Endothelial cell of umbilical vein (primary cell): ENCODE results near the gene OPRM1. TPM values are rescaled to one million over a fixed set of nuclear protein-coding genes. Genes with fewer than 3 reads are reported as not detected.

Experiments used
- BruUV-seq: library from RNA; stranded (reverse); fragments of 400-500 nt; replicated peaks from 2 replicates; lab custom pipeline; 2021; lab: Mats Ljungman, UMichigan
- CTCF ChIA-PET: fragments of 300-600, 350-600 bp; sonication (Branson Sonifier 250); formaldehyde crosslinking; loops from one replicate; lab custom pipeline; 2021; ENCODE audit warnings: antibody characterized with exemption, inconsistent platforms; lab: Charles Lee
- POLR2A ChIA-PET: fragments of 300-600, 350-600 bp; sonication (Branson Sonifier 250); formaldehyde crosslinking; loops from one replicate; lab custom pipeline; 2021; ENCODE audit warnings: antibody characterized with exemption, inconsistent platforms; lab: Charles Lee
- DNase-seq: peaks from one replicate; pipeline ENCODE4 v3.0.0-alpha.2; 2011; ENCODE audit warnings: low read depth, low spot score
- FAIRE-seq: peaks from 2 replicates; lab custom pipeline; 2011; peaks lifted over from hg19 to GRCh38; lab: Jason Lieb, UNC
- H2AFZ ChIP-seq: 2 replicates; pipeline ENCODE4 v1.6.0; 2012; ENCODE audit warnings: low read depth, low read length, control low read depth, inconsistent platforms
- H3K27ac ChIP-seq: 2 replicates; pipeline ENCODE4 v1.5.1; 2011; ENCODE audit warnings: low read depth, mild to moderate bottlenecking, control low read depth, low read length, moderate library complexity; ENCODE audit not compliant: insufficient read depth
- H3K27me3 ChIP-seq, 2 experiments: 2 replicates each; pipeline versions ENCODE4 v1.6.0 to v1.6.1; 2011; ENCODE audit warnings: low read length in 2 of 2, mixed read lengths in 1 of 2; ENCODE audit not compliant: control insufficient read depth in 2 of 2, insufficient read depth in 2 of 2
- H3K36me3 ChIP-seq, 2 experiments: 2 replicates in 1 of 2; 3 replicates in 1 of 2; pipeline ENCODE4 v1.5.1; 2011; ENCODE audit warnings: low read length in 2 of 2, mild to moderate bottlenecking in 1 of 2, moderate library complexity in 1 of 2; ENCODE audit not compliant: control insufficient read depth in 2 of 2, insufficient read depth in 2 of 2; ENCODE audit errors: extremely low read depth in 1 of 2
- H3K4me1 ChIP-seq: 3 replicates; pipeline ENCODE4 v1.5.1; 2011; ENCODE audit warnings: mild to moderate bottlenecking, low read length; ENCODE audit not compliant: control insufficient read depth, insufficient read depth; ENCODE audit errors: extremely low read depth
- H3K4me2 ChIP-seq: 2 replicates; pipeline ENCODE4 v1.6.1; 2011; ENCODE audit warnings: low read length, control low read depth, mixed read lengths; ENCODE audit not compliant: insufficient read depth
- H3K4me3 ChIP-seq, 3 experiments: fragments of 200-600 bp in 1 of 3; sonication (generic), shearing (Covaris generic) in 1 of 3; replicated peaks in 1 of 3; 2 replicates each; pipeline ENCODE4 v1.5.1; 2011 to 2016; ENCODE audit warnings: control low read depth in 3 of 3, low read length in 3 of 3, mild to moderate bottlenecking in 2 of 3, inconsistent platforms in 1 of 3, low read depth in 1 of 3, moderate library complexity in 1 of 3; ENCODE audit not compliant: insufficient read depth in 1 of 3
- H3K79me2 ChIP-seq: 2 replicates; pipeline ENCODE4 v1.6.0; 2012; ENCODE audit warnings: low read length, inconsistent platforms; ENCODE audit not compliant: control insufficient read depth, insufficient read depth
- H3K9ac ChIP-seq: replicated peaks from 2 replicates; pipeline ENCODE3; 2011; ENCODE audit warnings: low read length, control low read depth; ENCODE audit not compliant: insufficient read depth; ENCODE audit errors: extremely low read depth
- H3K9me1 ChIP-seq: replicated peaks from 3 replicates; pipeline ENCODE4 v1.6.0; 2011; ENCODE audit warnings: mild to moderate bottlenecking, low read length; ENCODE audit not compliant: control insufficient read depth, insufficient read depth; ENCODE audit errors: extremely low read depth
- H3K9me3 ChIP-seq: replicated peaks from 2 replicates; pipeline ENCODE4 v1.5.1; 2012; ENCODE audit warnings: low read length, inconsistent platforms; ENCODE audit not compliant: control insufficient read depth, insufficient read depth
- H4K20me1 ChIP-seq: replicated peaks from 2 replicates; pipeline ENCODE3; 2011; ENCODE audit warnings: mild to moderate bottlenecking, low read length; ENCODE audit not compliant: control insufficient read depth, insufficient read depth; ENCODE audit errors: extremely low read depth
- EZH2 ChIP-seq: IDR thresholded peaks from 2 replicates; pipeline ENCODE4 v1.6.1; 2012; ENCODE audit warnings: borderline replicate concordance, low read depth, mild to moderate bottlenecking, moderate library complexity, low read length, inconsistent platforms; ENCODE audit not compliant: severe bottlenecking
- FOS ChIP-seq: IDR thresholded peaks from 2 replicates; pipeline ENCODE4 v1.6.1; 2011; ENCODE audit warnings: mild to moderate bottlenecking, low read length, moderate library complexity, borderline replicate concordance; ENCODE audit not compliant: insufficient read depth
- GATA2 ChIP-seq: IDR thresholded peaks from 2 replicates; pipeline ENCODE4 v1.7.0; 2011; ENCODE audit warnings: low read depth, mild to moderate bottlenecking, moderate library complexity, mixed read lengths, low read length; ENCODE audit not compliant: insufficient read length, insufficient read depth
- JUN ChIP-seq: IDR thresholded peaks from 2 replicates; pipeline ENCODE4 v1.6.1; 2011; ENCODE audit warnings: borderline replicate concordance, low read depth; ENCODE audit not compliant: insufficient read length, insufficient read depth
- MYC ChIP-seq: IDR thresholded peaks from one replicate; pipeline ENCODE4 v1.6.1; 2011; ENCODE audit warnings: mild to moderate bottlenecking, low read depth, low read length
- POLR2A ChIP-seq: IDR thresholded peaks from 2 replicates; pipeline ENCODE4 v1.6.1; 2012; ENCODE audit warnings: low read depth, mild to moderate bottlenecking, control low read depth, low read length
- POLR2AphosphoS5 ChIP-seq: IDR thresholded peaks from 2 replicates; pipeline ENCODE4 v1.6.1; 2012; ENCODE audit warnings: low read depth, mild to moderate bottlenecking, control low read depth, low read length, moderate library complexity; ENCODE audit not compliant: insufficient read depth
- dilution Hi-C: fragments of 300-500 bp; cut with MboI; formaldehyde crosslinking; loops from one replicate; pipeline ENCODE4 v1.15.0; 2019; ENCODE audit warnings: low sequenced_read_pairs; ENCODE audit not compliant: extremely low pct_ligation_motif_present
- intact Hi-C: fragments of 100-400 bp; cut with micrococcal nuclease; formaldehyde crosslinking; loops from one replicate; pipeline ENCODE4 v1.10.0; 2022
- polyA plus RNA-seq, 4 experiments: library from polyadenylated mRNA; depleted of rRNA in 3 of 4; stranded (reverse) in 3 of 4; unstranded in 1 of 4; fragments of >200 nt; gene quantifications; 2 replicates each; pipeline versions ENCODE4 v1.2.1 to v1.2.3, GENCODE V29; 2011 to 2012; ENCODE audit warnings: missing spikeins in 1 of 4
- total RNA-seq: library from RNA; stranded (reverse); gene quantifications from 2 replicates; pipeline ENCODE4 v1.2.3, GENCODE V29; 2021
- TF ChIP-seq, protein P1 (sequence below), 2 donors: IDR thresholded peaks; 1 replicate in 1 of 2; 2 replicates in 1 of 2; pipeline ENCODE4 v1.5.1; 2011; ENCODE audit warnings: low read length in 2 of 2, mild to moderate bottlenecking in 2 of 2, moderate library complexity in 2 of 2, control low read depth in 1 of 2, inconsistent platforms in 1 of 2, low read depth in 1 of 2; ENCODE audit not compliant: insufficient read depth in 1 of 2; ENCODE audit errors: extremely low read depth in 1 of 2
- TF ChIP-seq, protein P2 (sequence below): IDR thresholded peaks from 2 replicates; pipeline ENCODE4 v1.6.1; 2011; ENCODE audit not compliant: insufficient read depth, insufficient read length

OPRM1 gene
- total and polyA plus RNA-seq, 2 donors (not counting 3 experiments of a cell fraction or from before 2014, with no cell fraction given), result not detected

DNA sequence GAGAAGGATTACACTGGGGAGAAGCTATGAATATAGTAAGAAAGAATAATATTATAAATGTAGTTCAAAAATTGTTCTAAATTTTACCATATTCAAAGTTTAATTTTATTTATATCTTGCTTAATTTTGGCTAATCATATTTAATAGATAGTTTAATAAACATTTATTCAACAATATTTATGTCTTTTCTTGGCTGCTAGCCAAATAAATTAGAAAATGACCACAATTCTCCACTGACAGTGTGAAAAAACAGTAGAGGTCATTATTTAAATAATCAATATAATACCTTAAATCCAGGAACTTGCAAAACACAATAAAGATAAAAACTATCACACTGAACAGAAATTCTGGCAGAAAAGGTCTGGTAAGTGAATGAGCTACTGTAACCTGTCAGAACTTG is 171.6 kb downstream of the OPRM1 start:
- ChIA-PET CTCF (interaction anchor here (0.6 to 1.5 kb wide), 2 partner anchors 14 to 22 kb away, joined by 3 read pairs; no protein-coding TSS in a partner anchor), POLR2A (no interaction called here)
- Histone ChIP-seq H3K36me3 (no peaks in the 10 kb centered on the region), H3K9ac (no peak overlapping the region), H3K4me3 (no peak overlapping the region), H3K9me3 (no peaks in the 10 kb centered on the region), H3K79me2 (no peaks in the 10 kb centered on the region), H3K4me2 (no peak overlapping the region), H3K27ac (no peak overlapping the region), H2AFZ (no peak overlapping the region), H3K9me1 (no peaks in the 10 kb centered on the region), H3K4me1 (no peaks in the 10 kb centered on the region), H3K27me3 (no peaks in the 10 kb centered on the region), H4K20me1 (no peaks in the 10 kb centered on the region)
- intact Hi-C loops, result no loop called here
- FAIRE-seq, result no peak
- no peak for TF ChIP-seq POLR2AphosphoS5
- TF ChIP-seq, protein P1, sequence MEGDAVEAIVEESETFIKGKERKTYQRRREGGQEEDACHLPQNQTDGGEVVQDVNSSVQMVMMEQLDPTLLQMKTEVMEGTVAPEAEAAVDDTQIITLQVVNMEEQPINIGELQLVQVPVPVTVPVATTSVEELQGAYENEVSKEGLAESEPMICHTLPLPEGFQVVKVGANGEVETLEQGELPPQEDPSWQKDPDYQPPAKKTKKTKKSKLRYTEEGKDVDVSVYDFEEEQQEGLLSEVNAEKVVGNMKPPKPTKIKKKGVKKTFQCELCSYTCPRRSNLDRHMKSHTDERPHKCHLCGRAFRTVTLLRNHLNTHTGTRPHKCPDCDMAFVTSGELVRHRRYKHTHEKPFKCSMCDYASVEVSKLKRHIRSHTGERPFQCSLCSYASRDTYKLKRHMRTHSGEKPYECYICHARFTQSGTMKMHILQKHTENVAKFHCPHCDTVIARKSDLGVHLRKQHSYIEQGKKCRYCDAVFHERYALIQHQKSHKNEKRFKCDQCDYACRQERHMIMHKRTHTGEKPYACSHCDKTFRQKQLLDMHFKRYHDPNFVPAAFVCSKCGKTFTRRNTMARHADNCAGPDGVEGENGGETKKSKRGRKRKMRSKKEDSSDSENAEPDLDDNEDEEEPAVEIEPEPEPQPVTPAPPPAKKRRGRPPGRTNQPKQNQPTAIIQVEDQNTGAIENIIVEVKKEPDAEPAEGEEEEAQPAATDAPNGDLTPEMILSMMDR (IDR thresholded peaks at IDR 0.05; ENCODE audit: extremely low read depth in 1 of 2, insufficient read depth in 1 of 2, low read depth in 1 of 2, low read length in 2 of 2), result no peak
- TF ChIP-seq MYC, result no peak
- no peak for TF ChIP-seq POLR2A
- dilution Hi-C loops, result no loop called here
- DNase-seq, result no peak
- BruUV-seq, result no TSS peak

DNA sequence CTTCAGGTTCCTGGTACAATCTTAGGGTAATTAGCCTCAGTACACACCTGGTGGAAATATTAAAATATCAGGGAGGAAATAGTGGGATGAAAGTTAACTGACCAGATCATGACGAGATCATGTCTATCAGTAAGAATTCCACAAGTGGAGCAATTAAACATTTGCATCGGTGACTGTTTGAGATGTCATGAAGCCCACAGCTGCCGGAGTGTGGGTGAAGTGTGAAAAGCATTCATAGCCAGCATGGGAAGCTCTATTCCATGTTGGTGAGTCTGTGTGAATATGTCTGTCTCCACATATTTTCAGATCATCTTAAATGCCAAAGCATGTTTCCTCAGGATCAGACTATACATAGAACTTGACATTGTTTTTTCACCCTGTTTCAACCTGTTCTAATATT is 174.7 kb downstream of the OPRM1 start:
- Histone ChIP-seq H2AFZ (no peak overlapping the region), H3K4me3 (no peak overlapping the region), H3K9me1 (no peaks in the 10 kb centered on the region), H3K9ac (no peak overlapping the region), H3K9me3 (no peaks in the 10 kb centered on the region), H3K36me3 (no peaks in the 10 kb centered on the region), H4K20me1 (no peaks in the 10 kb centered on the region), H3K27me3 (no peaks in the 10 kb centered on the region), H3K4me2 (no peak overlapping the region), H3K4me1 (no peaks in the 10 kb centered on the region), H3K79me2 (no peaks in the 10 kb centered on the region), H3K27ac (no peak overlapping the region)
- BruUV-seq, result no TSS peak
- no peak for DNase-seq
- ChIA-PET POLR2A (no interaction called here), CTCF (no interaction called here)
- intact Hi-C loops, result no loop called here
- TF ChIP-seq, protein P1 (IDR thresholded peaks at IDR 0.05; ENCODE audit: extremely low read depth in 1 of 2, insufficient read depth in 1 of 2, low read depth in 1 of 2, low read length in 2 of 2), result no peak
- TF ChIP-seq GATA2, result no peak
- TF ChIP-seq JUN, result no peak
- no peak for TF ChIP-seq FOS
- TF ChIP-seq POLR2AphosphoS5, result no peak
- no peak for TF ChIP-seq EZH2
- no peak for TF ChIP-seq MYC
- TF ChIP-seq, protein P2, sequence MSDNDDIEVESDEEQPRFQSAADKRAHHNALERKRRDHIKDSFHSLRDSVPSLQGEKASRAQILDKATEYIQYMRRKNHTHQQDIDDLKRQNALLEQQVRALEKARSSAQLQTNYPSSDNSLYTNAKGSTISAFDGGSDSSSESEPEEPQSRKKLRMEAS, result no peak
- TF ChIP-seq POLR2A, result no peak
- FAIRE-seq, result no peak
- dilution Hi-C loops, result no loop called here
